ENCODE data around the gene ZCCHC24. TPM values are rescaled to one million over a fixed set of nuclear protein-coding genes. Genes with fewer than 3 reads are reported as not detected.

ZCCHC24 gene
- total RNA-seq, 4 donors from 2014 or later, result 37.6 to 75.7 (median 48.7) TPM

GRCh38 chr10:79451046-79451699 is 5.7 kb upstream of the ZCCHC24 start:
- no peak for TF ChIP-seq CTCF (IDR thresholded peaks at IDR 0.05; ENCODE audit: low read depth)

- no peak for TF ChIP-seq CTCF (IDR thresholded peaks at IDR 0.05; ENCODE audit: low read depth)
Observed at GRCh38 chr10:79449181-79450146, 4.0 kb upstream of the ZCCHC24 start.

- no peak for TF ChIP-seq CTCF (IDR thresholded peaks at IDR 0.05; ENCODE audit: low read depth)
Observed at GRCh38 chr10:79448732-79449049, 3.3 kb upstream of the ZCCHC24 start.

- no peak for TF ChIP-seq CTCF (IDR thresholded peaks at IDR 0.05; ENCODE audit: low read depth)
Observed at GRCh38 chr10:79447911-79448731, 2.7 kb upstream of the ZCCHC24 start.

- no peak for TF ChIP-seq CTCF (IDR thresholded peaks at IDR 0.05; ENCODE audit: low read depth)
Observed at GRCh38 chr10:79446758-79447084, 1.3 kb upstream of the ZCCHC24 start.

GRCh38 chr10:79445977-79446757 is 743 bp upstream of the ZCCHC24 start:
- no peak for TF ChIP-seq CTCF (IDR thresholded peaks at IDR 0.05; ENCODE audit: low read depth)
